Measurements from ENCODE around the gene NTRK3.

Gene NTRK3

GRCh38 chr15:87887177-87887576, 369.4 kb downstream of the NTRK3 start:
- no peak overlapping the region for H3K4me3 ChIP-seq (ENCODE audit: low read depth, low read length)
- TF ChIP-seq, protein P1, sequence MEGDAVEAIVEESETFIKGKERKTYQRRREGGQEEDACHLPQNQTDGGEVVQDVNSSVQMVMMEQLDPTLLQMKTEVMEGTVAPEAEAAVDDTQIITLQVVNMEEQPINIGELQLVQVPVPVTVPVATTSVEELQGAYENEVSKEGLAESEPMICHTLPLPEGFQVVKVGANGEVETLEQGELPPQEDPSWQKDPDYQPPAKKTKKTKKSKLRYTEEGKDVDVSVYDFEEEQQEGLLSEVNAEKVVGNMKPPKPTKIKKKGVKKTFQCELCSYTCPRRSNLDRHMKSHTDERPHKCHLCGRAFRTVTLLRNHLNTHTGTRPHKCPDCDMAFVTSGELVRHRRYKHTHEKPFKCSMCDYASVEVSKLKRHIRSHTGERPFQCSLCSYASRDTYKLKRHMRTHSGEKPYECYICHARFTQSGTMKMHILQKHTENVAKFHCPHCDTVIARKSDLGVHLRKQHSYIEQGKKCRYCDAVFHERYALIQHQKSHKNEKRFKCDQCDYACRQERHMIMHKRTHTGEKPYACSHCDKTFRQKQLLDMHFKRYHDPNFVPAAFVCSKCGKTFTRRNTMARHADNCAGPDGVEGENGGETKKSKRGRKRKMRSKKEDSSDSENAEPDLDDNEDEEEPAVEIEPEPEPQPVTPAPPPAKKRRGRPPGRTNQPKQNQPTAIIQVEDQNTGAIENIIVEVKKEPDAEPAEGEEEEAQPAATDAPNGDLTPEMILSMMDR (IDR thresholded peaks at IDR 0.05; ENCODE audit: low read depth, low read length) = no peak

DNA sequence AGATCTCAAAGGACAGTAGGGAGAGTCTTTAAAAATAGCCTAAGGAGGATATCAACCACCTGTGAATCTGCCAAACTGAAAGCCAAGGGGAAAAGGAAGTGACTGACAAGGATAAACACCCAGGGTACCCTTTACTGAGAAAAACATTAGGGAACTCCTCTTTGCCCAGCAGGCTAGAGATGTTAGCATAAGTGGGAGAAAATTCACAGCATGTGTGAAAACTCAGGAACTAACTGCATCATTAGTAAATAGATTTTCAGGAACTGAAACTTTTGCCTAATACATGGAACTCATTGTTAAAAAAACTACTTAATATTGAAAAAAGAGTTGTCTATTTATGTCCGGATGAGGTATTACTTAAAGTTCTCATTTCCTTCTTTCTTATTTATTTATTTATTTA, 375.5 kb downstream of the NTRK3 start:
- TF ChIP-seq, protein P1 (IDR thresholded peaks at IDR 0.05; ENCODE audit: low read depth, low read length) = no peak
- no peak overlapping the region for H3K4me3 ChIP-seq (ENCODE audit: low read depth, low read length)

DNA sequence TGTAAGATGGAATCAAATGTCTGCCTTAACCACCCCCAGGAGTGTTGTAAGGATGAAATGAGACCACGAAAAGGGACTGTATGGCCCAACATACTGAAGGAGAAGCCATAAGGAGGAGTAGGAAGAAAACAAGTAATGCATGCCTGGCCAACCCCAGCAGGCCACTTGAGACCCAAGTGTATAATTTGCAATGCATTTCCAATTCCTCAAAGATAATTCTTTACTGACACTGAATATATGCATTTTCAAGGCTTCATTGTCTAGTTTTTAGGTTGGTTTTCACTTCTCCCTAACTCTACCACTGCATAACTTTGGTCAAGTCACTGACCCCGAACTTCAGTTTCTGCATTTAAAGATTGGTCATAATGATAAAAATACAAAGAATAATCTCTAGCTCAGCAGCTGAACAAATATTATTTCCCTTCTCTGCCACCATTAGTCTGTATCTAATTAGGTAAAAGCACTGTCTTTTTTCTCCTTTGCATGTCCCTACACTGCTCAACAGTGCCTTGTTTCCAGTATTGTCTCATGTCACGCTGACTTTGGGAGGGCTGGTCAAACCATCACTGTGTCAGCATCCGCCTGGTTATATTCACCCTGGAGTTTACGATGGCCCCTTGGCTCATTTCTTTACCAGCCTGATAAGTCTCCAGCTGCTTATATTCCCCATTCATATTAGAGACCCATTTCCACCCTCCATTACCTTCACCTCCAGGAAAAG, 378.6 kb downstream of the NTRK3 start:
- H3K4me3 ChIP-seq (ENCODE audit: low read depth, low read length) = no peak overlapping the region
- TF ChIP-seq, protein P1 (IDR thresholded peaks at IDR 0.05; ENCODE audit: low read depth, low read length) = no peak

DNA sequence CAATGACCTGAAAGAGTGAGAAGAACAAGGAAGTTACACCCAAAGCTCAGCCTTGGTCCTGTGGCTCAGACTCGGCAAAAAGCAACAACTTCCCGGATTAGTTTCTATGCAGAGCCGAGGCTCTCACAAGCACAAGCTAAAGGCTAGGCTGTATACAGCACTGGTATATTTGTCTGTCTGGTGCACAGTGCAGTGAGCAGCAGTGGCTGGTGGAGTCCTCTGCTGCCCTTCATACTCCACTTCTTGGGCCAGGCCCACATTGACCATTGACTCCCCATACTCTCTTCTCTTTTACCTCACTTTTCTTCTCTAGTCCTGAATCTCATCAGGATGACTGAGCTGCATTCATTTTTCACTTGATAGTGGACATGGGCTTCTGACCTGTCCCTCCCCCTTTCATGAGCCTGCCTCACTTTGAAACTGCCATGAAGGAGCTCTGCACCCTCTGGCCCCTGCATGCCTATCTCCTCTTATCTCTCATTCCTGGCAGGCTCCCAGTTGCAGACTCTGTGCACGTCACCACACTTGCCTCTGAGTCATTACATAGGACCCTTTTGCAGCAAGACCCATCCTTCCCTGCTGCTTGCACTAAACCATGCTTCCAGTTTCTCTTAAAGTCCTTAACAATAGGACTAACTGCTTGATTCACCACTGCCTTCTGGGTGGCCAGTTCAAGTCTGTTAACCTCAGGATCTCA, 379.3 kb downstream of the NTRK3 start:
- TF ChIP-seq, protein P1 (IDR thresholded peaks at IDR 0.05; ENCODE audit: low read depth, low read length) = no peak
- H3K4me3 ChIP-seq (ENCODE audit: low read depth, low read length) = no peak overlapping the region

- no peak overlapping the region for H3K4me3 ChIP-seq (ENCODE audit: low read depth, low read length)
- TF ChIP-seq, protein P1 (IDR thresholded peaks at IDR 0.05; ENCODE audit: low read depth, low read length) = no peak
These were observed 381.4 kb downstream of the NTRK3 start for GRCh38 chr15:87874896-87875711.

- TF ChIP-seq, protein P1 (IDR thresholded peaks at IDR 0.05; ENCODE audit: low read depth, low read length) = no peak
These were observed 383.0 kb downstream of the NTRK3 start for GRCh38 chr15:87873516-87873915.

More at GRCh38 chr15:87873516-87873915, 383.0 kb downstream of the NTRK3 start:
- no peak overlapping the region for H3K4me3 ChIP-seq (ENCODE audit: low read depth, low read length)

Data from WI38 (cell line).